K562 (cell line): ENCODE measurements around the gene COL25A1. TPM values are rescaled to one million over a fixed set of nuclear protein-coding genes. Genes with fewer than 3 reads are reported as not detected.

ENCODE experiments used
- BRD9 ChIP-seq: fragments of 450-650 bp; IDR thresholded peaks from 2 replicates; pipeline ENCODE4 v1.6.1; 2018; ENCODE audit warnings: low read depth; ENCODE audit not compliant: partially characterized antibody
- E2F6 ChIP-seq, 2 experiments: IDR thresholded peaks; 2 replicates each; pipeline ENCODE4 v1.6.1; 2011; ENCODE audit warnings: borderline replicate concordance in 1 of 2, control low read depth in 1 of 2, low read depth in 1 of 2, low read length in 1 of 2, mild to moderate bottlenecking in 1 of 2, mixed read lengths in 1 of 2, moderate library complexity in 1 of 2; ENCODE audit not compliant: insufficient read depth in 1 of 2, insufficient read length in 1 of 2, poor library complexity in 1 of 2, severe bottlenecking in 1 of 2; ENCODE audit errors: extremely low read depth in 1 of 2
- FOXO4 ChIP-seq: fragments of 450-650 bp; formaldehyde crosslinking; IDR thresholded peaks from 2 replicates; pipeline ENCODE4 v1.4.0; 2020; ENCODE audit warnings: mild to moderate bottlenecking, moderate library complexity
- HDAC2 ChIP-seq: fragments of 450-650 bp; IDR thresholded peaks from 2 replicates; pipeline ENCODE4 v1.6.1; 2016; ENCODE audit warnings: mild to moderate bottlenecking
- HDAC3 ChIP-seq: fragments of 450-650 bp; IDR thresholded peaks from 2 replicates; pipeline ENCODE4 v1.6.1; 2018; ENCODE audit warnings: borderline replicate concordance, mild to moderate bottlenecking, moderate library complexity; ENCODE audit not compliant: partially characterized antibody
- HMG20B ChIP-seq: fragments of 250-450 bp; sonication (Bioruptor Pico); IDR thresholded peaks from 2 replicates; pipeline ENCODE4 v1.5.0; 2021; ENCODE audit warnings: mild to moderate bottlenecking
- KDM1A ChIP-seq, 2 experiments: fragments of 450-650 bp; IDR thresholded peaks; 2 replicates each; pipeline ENCODE4 v1.6.1; 2016; ENCODE audit warnings: mild to moderate bottlenecking in 2 of 2
- KLF6 ChIP-seq: fragments of 250-450 bp; sonication (Bioruptor Pico); IDR thresholded peaks from 2 replicates; pipeline ENCODE4 v1.4.0; 2020; ENCODE audit warnings: mild to moderate bottlenecking, moderate library complexity, borderline replicate concordance
- L3MBTL2 ChIP-seq: fragments of 450-650 bp; IDR thresholded peaks from 2 replicates; pipeline ENCODE4 v1.6.1; 2016; ENCODE audit warnings: mild to moderate bottlenecking, moderate library complexity
- MNT ChIP-seq, 2 experiments: fragments of 450-650 bp; conservative IDR thresholded peaks; 2 replicates each; pipeline ENCODE4 v1.6.1; 2017; ENCODE audit warnings: mild to moderate bottlenecking in 2 of 2, moderate library complexity in 2 of 2
- MXI1 ChIP-seq: IDR thresholded peaks from 2 replicates; pipeline ENCODE4 v1.6.1; 2011; ENCODE audit warnings: low read depth, mild to moderate bottlenecking, improper control_type of control experiment, low read length
- NCOA6 ChIP-seq: fragments of 450-650 bp; IDR thresholded peaks from 2 replicates; pipeline ENCODE4 v1.6.1; 2017; ENCODE audit warnings: mild to moderate bottlenecking
- NFE2 ChIP-seq: IDR thresholded peaks from 2 replicates; pipeline ENCODE4 v1.6.1; 2014; ENCODE audit warnings: antibody characterized with exemption, low read depth
- ZBTB12 ChIP-seq: fragments of 250-450 bp; sonication (Bioruptor Pico); IDR thresholded peaks from 2 replicates; pipeline ENCODE4 v1.4.0; 2020
- ZHX1 ChIP-seq: fragments of 150-350 bp; conservative IDR thresholded peaks from 2 replicates; pipeline ENCODE4 v1.6.1; 2014; ENCODE audit warnings: low read length
- ZNF184 ChIP-seq: sonication (generic); formaldehyde crosslinking; IDR thresholded peaks from 2 replicates; pipeline ENCODE4 v1.5.0; 2020; ENCODE audit warnings: missing genetic modification reagents
- ZNF518B ChIP-seq: fragments of 250-450 bp; sonication (Bioruptor Pico); IDR thresholded peaks from 2 replicates; pipeline ENCODE4 v1.5.0; 2021; ENCODE audit warnings: mild to moderate bottlenecking, moderate library complexity
- polyA plus RNA-seq, 8 experiments: library from polyadenylated mRNA; depleted of rRNA in 4 of 8; stranded (reverse) in 5 of 8; unstranded in 3 of 8; fragments of >200 nt; fragmentation: Nextera tagmentation in 2 of 8; fragmentation: Illumina TruSeq in 1 of 8; extraction: Ambion mirVana in 2 of 8; extraction: Trizol in 1 of 8; gene quantifications; 2 replicates each; pipeline versions ENCODE4 v1.2.1 to v1.2.3, GENCODE V29; 2011 to 2014; ENCODE audit warnings: inconsistent platforms in 1 of 8, missing spikeins in 1 of 8
- total RNA-seq, 7 experiments: library from RNA; depleted of rRNA in 6 of 7; stranded (reverse); fragments of >200 nt in 6 of 7; fragmentation: Illumina TruSeq in 2 of 7; extraction: Trizol in 2 of 7; gene quantifications; 2 replicates each; pipeline versions ENCODE4 v1.2.1 to v1.2.3, GENCODE V29; 2011 to 2021; ENCODE audit warnings: low replicate concordance in 1 of 7

Gene COL25A1
- total and polyA plus RNA-seq, 9 of the 15 experiments (the other 6 are each of a cell fraction or from before 2014, with no cell fraction given) = 0.03 to 0.62 (median 0.27) TPM

GRCh38 chr4:109185951-109186350, 116.5 kb downstream of the COL25A1 start (continued):
- TF ChIP-seq E2F6 (IDR thresholded peaks at IDR 0.05; ENCODE audit: borderline replicate concordance in 1 of 2, extremely low read depth in 1 of 2, insufficient read depth in 1 of 2, insufficient read length in 1 of 2, low read depth in 1 of 2, low read length in 1 of 2, poor library complexity in 1 of 2, severe bottlenecking in 1 of 2) (peak in 1 of 2 experiments; percentile 13), MXI1 (no peak), L3MBTL2 (peak; percentile 76), ZHX1 (no peak), ZNF518B (CRISPR knock-in tag) (no peak), NCOA6 (no peak), ZNF184 (no peak), HMG20B (CRISPR knock-in tag) (no peak), HDAC2 (0 out of 2 replicates have a peak, but pooled peaks have one; percentile 6), NFE2 (no peak), BRD9 (no peak), FOXO4 (CRISPR knock-in tag) (no peak), MNT (conservative IDR thresholded peaks at IDR 0.05) (peak; percentile 54 to 58), KLF6 (CRISPR knock-in tag) (no peak), ZBTB12 (CRISPR knock-in tag) (no peak), KDM1A (IDR thresholded peaks at IDR 0.05) (no peak), HDAC3 (no peak)
